PC-3 (cell line): ENCODE results near the gene GINM1. TPM values are rescaled to one million over a fixed set of nuclear protein-coding genes. Genes with fewer than 3 reads are reported as not detected.
A peak's percentile ranks its signal among the peaks of the same experiment; 100 is the strongest.

Experiments
- ATAC-seq: fragments of 200-7000 bp; cut with Tn5 transposase; 2 replicates; pipeline ENCODE4 v1.9.1; 2020; ENCODE audit warnings: mild to moderate bottlenecking, moderate library complexity
- BruUV-seq: library from RNA; stranded (reverse); fragments of 400-500 nt; replicated peaks from 2 replicates; lab custom pipeline; 2021; lab: Mats Ljungman, UMichigan
- CTCF ChIA-PET: fragments of 300-600 bp; sonication (Branson Sonifier 250); formaldehyde crosslinking; loops from one replicate; lab custom pipeline; 2022; ENCODE audit warnings: antibody characterized with exemption; lab: Charles Lee
- POLR2A ChIA-PET: fragments of 300-600 bp; sonication (Branson Sonifier 250); formaldehyde crosslinking; loops from one replicate; lab custom pipeline; 2022; ENCODE audit warnings: antibody characterized with exemption; ENCODE audit not compliant: unreplicated experiment; lab: Charles Lee
- DNase-seq: peaks from one replicate; pipeline ENCODE4 v3.0.0-alpha.2; 2015
- H2AFZ ChIP-seq: fragments of 300-600 bp; sonication (generic); 2 replicates; pipeline ENCODE4 v1.6.0; 2016; ENCODE audit warnings: antibody characterized with exemption, low read length
- H3F3A ChIP-seq: fragments of 300-600 bp; sonication (generic); one replicate; pipeline ENCODE4 v1.6.0; 2017; ENCODE audit warnings: antibody characterized with exemption, low read length, control low read depth, mild to moderate bottlenecking; ENCODE audit not compliant: unreplicated experiment
- H3K27ac ChIP-seq: fragments of 300-600 bp; sonication (generic); 2 replicates; pipeline ENCODE4 v1.5.1; 2016; ENCODE audit warnings: mild to moderate bottlenecking, low read length
- H3K27me3 ChIP-seq: fragments of 300-600 bp; sonication (generic); 2 replicates; pipeline ENCODE4 v1.6.1; 2016; ENCODE audit warnings: low read length, mixed read lengths
- H3K36me3 ChIP-seq: fragments of 300-600 bp; sonication (generic); 2 replicates; pipeline ENCODE4 v1.6.1; 2016; ENCODE audit warnings: low read depth, mixed run types, low read length, mixed read lengths
- H3K4me1 ChIP-seq: fragments of 300-600 bp; sonication (generic); 2 replicates; pipeline ENCODE4 v1.5.1; 2016; ENCODE audit warnings: low read length; ENCODE audit not compliant: insufficient read depth
- H3K4me2 ChIP-seq: fragments of 300-600 bp; sonication (generic); 2 replicates; pipeline ENCODE4 v1.6.0; 2016; ENCODE audit warnings: low read length
- H3K4me3 ChIP-seq: fragments of 300-600 bp; sonication (generic); 2 replicates; pipeline ENCODE4 v1.5.1; 2016; ENCODE audit warnings: mild to moderate bottlenecking, low read length, mixed read lengths
- H3K79me2 ChIP-seq: fragments of 300-600 bp; sonication (generic); 2 replicates; pipeline ENCODE4 v1.6.1; 2017; ENCODE audit warnings: low read length, mixed read lengths
- H3K9ac ChIP-seq: fragments of 300-600 bp; sonication (generic); 2 replicates; pipeline ENCODE4 v1.6.0; 2016; ENCODE audit warnings: mild to moderate bottlenecking, low read length
- H3K9me2 ChIP-seq: fragments of 300-600 bp; sonication (generic); replicated peaks from 2 replicates; pipeline ENCODE4 v1.6.1; 2016; ENCODE audit warnings: mixed run types, low read length, mixed read lengths
- H3K9me3 ChIP-seq: fragments of 300-600 bp; sonication (generic); 2 replicates; pipeline ENCODE4 v1.6.1; 2016; ENCODE audit warnings: low read length, mixed read lengths
- H4K20me1 ChIP-seq: fragments of 300-600 bp; sonication (generic); 2 replicates; pipeline ENCODE4 v1.6.1; 2016; ENCODE audit warnings: low read length, mixed read lengths
- EZH2 ChIP-seq: fragments of 300-600 bp; sonication (generic); IDR thresholded peaks from one replicate; pipeline ENCODE4 v1.6.1; 2017; ENCODE audit warnings: antibody characterized with exemption, mild to moderate bottlenecking, low read length; ENCODE audit not compliant: unreplicated experiment
- EZH2phosphoT487 ChIP-seq: fragments of 300-600 bp; sonication (generic); IDR thresholded peaks from 2 replicates; pipeline ENCODE4 v1.6.1; 2018; ENCODE audit warnings: mild to moderate bottlenecking, antibody characterized with exemption, low read length, borderline replicate concordance
- intact Hi-C: fragments of 100-400 bp; cut with micrococcal nuclease; formaldehyde crosslinking; loops from 2 replicates; pipeline ENCODE4 v1.9.0; 2023
- total RNA-seq: library from RNA; depleted of rRNA; stranded (reverse); fragments of >200 nt; gene quantifications from 2 replicates; pipeline ENCODE4 v1.2.3, GENCODE V29; 2014
- TF ChIP-seq, protein P1 (sequence below): fragments of 300-600 bp; sonication (generic); conservative IDR thresholded peaks from 2 replicates; pipeline ENCODE4 v1.5.1; 2017; ENCODE audit warnings: antibody characterized with exemption, low read depth, mild to moderate bottlenecking, low read length

GINM1 gene
- total RNA-seq, 1 experiment from 2014 or later, result 19.2 TPM

- Histone ChIP-seq H3K79me2 (peaks cover 43% of the 10 kb centered on the region), H3F3A (no peaks in the 10 kb centered on the region), H3K9ac (peak overlapping the region; percentile 85), H3K4me3 (peak overlapping the region; percentile 94), H3K4me2 (peak overlapping the region; percentile 90), H3K4me1 (peaks cover 26% of the 10 kb centered on the region), H3K36me3 (no peaks in the 10 kb centered on the region), H3K9me2 (no peaks in the 10 kb centered on the region), H3K27me3 (no peaks in the 10 kb centered on the region), H3K27ac (peak overlapping the region; percentile 25; the same call in 1 of the 2 replicates), H3K9me3 (no peaks in the 10 kb centered on the region), H2AFZ (peak overlapping the region; percentile 99), H4K20me1 (0 out of 2 replicates have a peak, but pooled peaks cover 5% of the 10 kb centered on the region)
- intact Hi-C loops, result loop anchor here (5.0 kb wide), 2 partner anchors 151 to 451 kb away; partner anchors contain the start of gene LATS1
- POLR2A ChIA-PET, result interaction anchor here (0.6 kb wide), 1 partner anchor 117 kb away, joined by 6 read pairs; no protein-coding TSS in a partner anchor
- DNase-seq (peak; percentile 45), ATAC-seq (peak; percentile 46)
- TF ChIP-seq, protein P1, sequence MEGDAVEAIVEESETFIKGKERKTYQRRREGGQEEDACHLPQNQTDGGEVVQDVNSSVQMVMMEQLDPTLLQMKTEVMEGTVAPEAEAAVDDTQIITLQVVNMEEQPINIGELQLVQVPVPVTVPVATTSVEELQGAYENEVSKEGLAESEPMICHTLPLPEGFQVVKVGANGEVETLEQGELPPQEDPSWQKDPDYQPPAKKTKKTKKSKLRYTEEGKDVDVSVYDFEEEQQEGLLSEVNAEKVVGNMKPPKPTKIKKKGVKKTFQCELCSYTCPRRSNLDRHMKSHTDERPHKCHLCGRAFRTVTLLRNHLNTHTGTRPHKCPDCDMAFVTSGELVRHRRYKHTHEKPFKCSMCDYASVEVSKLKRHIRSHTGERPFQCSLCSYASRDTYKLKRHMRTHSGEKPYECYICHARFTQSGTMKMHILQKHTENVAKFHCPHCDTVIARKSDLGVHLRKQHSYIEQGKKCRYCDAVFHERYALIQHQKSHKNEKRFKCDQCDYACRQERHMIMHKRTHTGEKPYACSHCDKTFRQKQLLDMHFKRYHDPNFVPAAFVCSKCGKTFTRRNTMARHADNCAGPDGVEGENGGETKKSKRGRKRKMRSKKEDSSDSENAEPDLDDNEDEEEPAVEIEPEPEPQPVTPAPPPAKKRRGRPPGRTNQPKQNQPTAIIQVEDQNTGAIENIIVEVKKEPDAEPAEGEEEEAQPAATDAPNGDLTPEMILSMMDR, result no peak
- TF ChIP-seq EZH2, result no peak
- no peak for TF ChIP-seq EZH2phosphoT487
- CTCF ChIA-PET, result interaction anchor here (0.6 to 0.7 kb wide), 3 partner anchors 98 to 1343 kb away, joined by 3 to 5 read pairs (median 4); no protein-coding TSS in a partner anchor
- BruUV-seq, result no TSS peak
Observed at GRCh38 chr6:149566410-149567193, 427 bp downstream of the GINM1 start.

- intact Hi-C loops, result loop anchor here (5.0 kb wide), 2 partner anchors 150 to 450 kb away; partner anchors contain the start of gene LATS1
Observed at GRCh38 chr6:149567194-149567586, 1.0 kb downstream of the GINM1 start.

More at GRCh38 chr6:149567194-149567586, 1.0 kb downstream of the GINM1 start:
- CTCF ChIA-PET, result no interaction called here
- Histone ChIP-seq H3K4me3 (peak overlapping the region; percentile 94), H4K20me1 (0 out of 2 replicates have a peak, but pooled peaks cover 5% of the 10 kb centered on the region), H3K4me1 (peaks cover 26% of the 10 kb centered on the region), H2AFZ (peak overlapping the region; percentile 99), H3F3A (no peaks in the 10 kb centered on the region), H3K27me3 (no peaks in the 10 kb centered on the region), H3K27ac (no peak overlapping the region), H3K36me3 (no peaks in the 10 kb centered on the region), H3K9ac (peak overlapping the region; percentile 85; the same call in 1 of the 2 replicates), H3K9me3 (no peaks in the 10 kb centered on the region), H3K79me2 (peaks cover 43% of the 10 kb centered on the region), H3K4me2 (peak overlapping the region; percentile 90), H3K9me2 (no peaks in the 10 kb centered on the region)
- no TSS peak for BruUV-seq
- POLR2A ChIA-PET, result no interaction called here
- DNase-seq (no peak), ATAC-seq (no peak)
- TF ChIP-seq, protein P1, result no peak
- no peak for TF ChIP-seq EZH2phosphoT487
- no peak for TF ChIP-seq EZH2
